HL-60/S4 treated with phorbol 12-myristate 13-acetate at 8.2 ng/mL for 4 days and 3 days (cell line): ENCODE results near the gene HCFC1R1.
"Not testable (repeated sequence)": the region's sequence is repeated elsewhere in the genome, so short reads cannot be mapped to it uniquely, and the experiment has no call there.

ENCODE experiments used
- in situ Hi-C: fragments of 300-500 bp; cut with MboI; formaldehyde crosslinking; loops from 2 replicates; pipeline ENCODE4 v1.15.0; 2022; ENCODE audit warnings: low sequenced_read_pairs

The HCFC1R1 gene

GRCh38 chr16:3057181-3058138 is 33.7 kb upstream of the HCFC1R1 start:
- in situ Hi-C loops, result no loop called here

- in situ Hi-C loops, result no loop called here
These were observed 32.8 kb upstream of the HCFC1R1 start for GRCh38 chr16:3056336-3057180.

GRCh38 chr16:3055734-3056115 is 32.0 kb upstream of the HCFC1R1 start:
- in situ Hi-C loops, result not testable (repeated sequence)

GRCh38 chr16:3054965-3055733 is 31.4 kb upstream of the HCFC1R1 start:
- in situ Hi-C loops, result no loop called here

GRCh38 chr16:3053330-3053710 is 29.6 kb upstream of the HCFC1R1 start:
- in situ Hi-C loops, result not testable (repeated sequence)

- in situ Hi-C loops, result not testable (repeated sequence)
These were observed 29.0 kb upstream of the HCFC1R1 start for GRCh38 chr16:3052571-3053329.

GRCh38 chr16:3051494-3051893 is 27.8 kb upstream of the HCFC1R1 start:
- in situ Hi-C loops, result no loop called here

GRCh38 chr16:3051009-3051408 is 27.3 kb upstream of the HCFC1R1 start:
- in situ Hi-C loops, result no loop called here

- in situ Hi-C loops, result no loop called here
These were observed 26.7 kb upstream of the HCFC1R1 start for GRCh38 chr16:3050487-3050886.

- in situ Hi-C loops, result no loop called here
These were observed 26.3 kb upstream of the HCFC1R1 start for GRCh38 chr16:3049921-3050481.

GRCh38 chr16:3047387-3047720 is 23.6 kb upstream of the HCFC1R1 start:
- in situ Hi-C loops, result no loop called here

GRCh38 chr16:3046641-3047386 is 23.1 kb upstream of the HCFC1R1 start:
- in situ Hi-C loops, result no loop called here

- in situ Hi-C loops, result no loop called here
These were observed 22.3 kb upstream of the HCFC1R1 start, which contains the start of gene MMP25 for GRCh38 chr16:3045758-3046640. Gene MMP25 (plus strand): TSS chr16:3046561. CDS start chr16:3046918, 357 bp downstream.

- in situ Hi-C loops, result no loop called here
These were observed 21.0 kb upstream of the HCFC1R1 start for GRCh38 chr16:3044708-3045107.

GRCh38 chr16:3042376-3042775 is 18.6 kb upstream of the HCFC1R1 start:
- in situ Hi-C loops, result no loop called here

- in situ Hi-C loops, result no loop called here
These were observed 15.2 kb upstream of the HCFC1R1 start for GRCh38 chr16:3038896-3039295.

- in situ Hi-C loops, result no loop called here
These were observed 14.5 kb upstream of the HCFC1R1 start for GRCh38 chr16:3038256-3038655.

GRCh38 chr16:3036726-3037315 is 13.1 kb upstream of the HCFC1R1 start, which contains the start of gene BICDL2:
Gene BICDL2 (minus strand): TSS chr16:3036944. CDS start chr16:3035496, 1,448 bp downstream.
- in situ Hi-C loops, result no loop called here
